Epithelial cell of umbilical artery (primary cell): ENCODE data around the gene GLRX5. TPM values are rescaled to one million over a fixed set of nuclear protein-coding genes. Genes with fewer than 3 reads are reported as not detected.

ENCODE experiments used
- total RNA-seq: library from RNA; depleted of rRNA; stranded (reverse); fragments of >200 nt; gene quantifications from 2 replicates; pipeline ENCODE4 v1.2.3, GENCODE V29; 2014

GLRX5 gene
- 63.4 and 71.1 TPM in 2 replicates for total RNA-seq

DNA sequence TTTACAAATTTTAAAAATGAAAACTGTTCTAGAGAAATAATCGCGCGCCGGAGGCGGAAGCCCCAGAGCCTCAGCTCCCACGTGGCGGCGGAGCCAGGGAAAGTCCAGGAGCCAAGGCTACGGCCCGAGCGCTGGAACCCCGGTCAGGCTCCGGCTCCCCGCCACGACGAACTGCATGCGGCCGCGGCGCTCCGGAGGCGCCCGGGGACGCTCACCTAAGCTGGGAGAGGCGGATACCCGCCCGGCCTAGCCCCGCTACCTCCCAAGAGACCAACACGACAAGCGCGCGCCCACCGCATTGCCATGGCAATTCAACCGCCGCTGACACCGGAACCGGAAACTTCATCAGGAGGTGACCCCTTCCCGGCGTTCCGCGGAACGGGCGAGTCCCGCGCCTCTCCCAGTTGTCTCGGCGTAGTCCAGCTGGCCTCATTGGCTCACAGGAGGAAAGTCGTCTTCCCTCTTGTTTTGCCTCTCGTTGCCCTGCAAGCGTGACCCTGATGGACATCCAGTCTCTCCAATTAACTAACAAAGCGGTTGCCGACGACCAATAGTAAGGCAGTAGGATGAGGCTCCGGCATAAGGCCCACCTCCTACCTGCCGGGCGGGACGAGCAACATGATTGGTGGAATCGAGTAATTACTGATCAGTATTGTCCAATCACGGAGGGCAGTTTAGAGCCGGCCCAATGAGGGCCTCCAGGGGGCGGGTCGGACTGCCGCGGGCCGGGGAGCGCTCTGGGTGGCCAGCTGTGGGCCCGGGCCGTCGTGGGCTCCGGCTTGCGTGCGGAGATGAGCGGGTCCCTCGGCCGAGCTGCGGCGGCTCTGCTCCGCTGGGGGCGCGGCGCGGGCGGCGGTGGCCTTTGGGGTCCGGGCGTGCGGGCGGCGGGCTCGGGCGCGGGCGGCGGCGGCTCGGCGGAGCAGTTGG, at the start of gene GLRX5:
GLRX5 (plus strand) TSS at position 752 of the 927 bp plus-strand sequence; CDS start at position 792, 40 bp downstream.

DNA sequence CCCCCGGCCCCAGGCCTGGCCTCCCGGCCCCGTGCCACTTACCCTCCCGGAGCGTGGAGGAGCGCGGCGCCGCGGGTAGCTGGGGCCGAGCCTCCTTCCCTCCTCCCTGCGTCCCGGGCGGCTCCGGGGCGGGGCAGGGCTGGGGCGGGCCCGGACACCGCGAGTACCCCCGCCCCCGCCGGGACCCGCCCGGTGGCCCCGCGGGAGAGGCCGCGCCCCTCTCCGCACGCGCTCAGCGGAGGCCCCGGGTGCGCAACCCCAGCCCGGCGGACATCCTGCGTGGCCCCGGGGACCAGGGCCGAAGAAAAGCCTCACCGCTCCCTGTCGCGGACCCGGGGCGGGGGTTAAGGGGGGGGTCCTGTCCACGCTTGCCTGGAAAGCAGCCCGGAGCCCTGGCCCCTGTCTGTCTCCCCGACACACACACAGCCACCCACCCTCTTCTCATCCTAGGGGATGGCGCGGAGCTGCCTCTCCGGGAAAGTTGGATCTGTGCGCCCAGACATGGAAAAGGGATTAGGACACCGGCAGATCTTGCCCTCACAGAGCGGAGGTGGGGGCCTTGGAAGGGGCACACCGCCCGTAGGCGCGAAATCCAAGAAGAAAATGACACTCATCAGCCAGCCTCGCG, 18.2 kb upstream of the GLRX5 start, which contains the start of gene SYNE3:
SYNE3 (minus strand) TSS at position 97 of the 628 bp plus-strand sequence. CDS start 40,829 bp downstream, outside the sequence.

Other genes starting within 250 kb of the GLRX5 start
- gene CLMN, start 215.1 kb upstream of the GLRX5 start, total RNA-seq = 5.5 and 7.8 TPM in 2 replicates
- gene SYNE3, start 18.4 kb upstream of the GLRX5 start, total RNA-seq = 5.5 and 10.8 TPM in 2 replicates
- gene TCL1B, start 151.4 kb downstream of the GLRX5 start, total RNA-seq = not detected in 2 replicates
- gene TCL1A, start 179.1 kb downstream of the GLRX5 start, total RNA-seq = not detected in 2 replicates